Measurements from ENCODE around the gene NEMF.
"Not testable (repeated sequence)": the region's sequence is repeated elsewhere in the genome, so short reads cannot be mapped to it uniquely, and the experiment has no call there.

The NEMF gene

GRCh38 chr14:49852301-49853157 lies at the start of gene NEMF:
Gene NEMF, minus strand, starts transcription at chr14:49852788. Its CDS starts 35 bp downstream, at chr14:49852753.
- peak; percentile 73 to 75 for DNase-seq (ENCODE audit: low read depth in 2 of 2)

GRCh38 chr14:49900973-49901372 lies 48.4 kb upstream of the NEMF start:
- DNase-seq (ENCODE audit: low read depth in 2 of 2), result no peak

- DNase-seq (ENCODE audit: low read depth in 2 of 2), result no peak
Observed at GRCh38 chr14:49898485-49898884, 45.9 kb upstream of the NEMF start.

GRCh38 chr14:49897965-49898364 lies 45.4 kb upstream of the NEMF start:
- DNase-seq (ENCODE audit: low read depth in 2 of 2), result no peak

GRCh38 chr14:49897414-49897813 lies 44.8 kb upstream of the NEMF start:
- no peak for DNase-seq (ENCODE audit: low read depth in 2 of 2)

- no peak for DNase-seq (ENCODE audit: low read depth in 2 of 2)
Observed at GRCh38 chr14:49896966-49897365, 44.4 kb upstream of the NEMF start.

- not testable (repeated sequence) for DNase-seq (ENCODE audit: low read depth in 2 of 2)
Observed at GRCh38 chr14:49896272-49896671, 43.7 kb upstream of the NEMF start.

- no peak for DNase-seq (ENCODE audit: low read depth in 2 of 2)
Observed at GRCh38 chr14:49895480-49895879, 42.9 kb upstream of the NEMF start.

- not testable (repeated sequence) for DNase-seq (ENCODE audit: low read depth in 2 of 2)
Observed at GRCh38 chr14:49894214-49895107, 41.9 kb upstream of the NEMF start.

GRCh38 chr14:49893309-49894213 lies 41.0 kb upstream of the NEMF start:
- no peak for DNase-seq (ENCODE audit: low read depth in 2 of 2)

GRCh38 chr14:49892636-49893308 lies 40.2 kb upstream of the NEMF start, which contains the start of gene ARF6:
Gene ARF6, plus strand, starts transcription at chr14:49893082. Its CDS starts 655 bp downstream, at chr14:49893737.
- peak; percentile 92 to 93 for DNase-seq (ENCODE audit: low read depth in 2 of 2)

- DNase-seq (ENCODE audit: low read depth in 2 of 2), result peak; percentile 45 to 52
Observed at GRCh38 chr14:49892301-49892635, 39.7 kb upstream of the NEMF start.

GRCh38 chr14:49888293-49888692 lies 35.7 kb upstream of the NEMF start:
- no peak for DNase-seq (ENCODE audit: low read depth in 2 of 2)

- no peak for DNase-seq (ENCODE audit: low read depth in 2 of 2)
Observed at GRCh38 chr14:49886523-49886922, 33.9 kb upstream of the NEMF start.

GRCh38 chr14:49882826-49883694 lies 30.5 kb upstream of the NEMF start:
- no peak for DNase-seq (ENCODE audit: low read depth in 2 of 2)

GRCh38 chr14:49881350-49882001 lies 28.9 kb upstream of the NEMF start:
- no peak for DNase-seq (ENCODE audit: low read depth in 2 of 2)

- no peak for DNase-seq (ENCODE audit: low read depth in 2 of 2)
Observed at GRCh38 chr14:49880267-49881064, 27.9 kb upstream of the NEMF start.

GRCh38 chr14:49879646-49880204 lies 27.1 kb upstream of the NEMF start:
- no peak for DNase-seq (ENCODE audit: low read depth in 2 of 2)
